Activated CD4-positive, alpha-beta T cell treated with anti-CD3 and anti-CD28 coated beads, Interleukin-2, amount 50 U/mL, for 4 hours (primary cell): ENCODE measurements around the gene OR56B4.
"Not testable (repeated sequence)": the region's sequence is repeated elsewhere in the genome, so short reads cannot be mapped to it uniquely, and the experiment has no call there.

Experiments used
- DNase-seq, 2 experiments: peaks; one replicate each; pipeline ENCODE4 v3.0.0-alpha.2; 2020

The OR56B4 gene, protein sequence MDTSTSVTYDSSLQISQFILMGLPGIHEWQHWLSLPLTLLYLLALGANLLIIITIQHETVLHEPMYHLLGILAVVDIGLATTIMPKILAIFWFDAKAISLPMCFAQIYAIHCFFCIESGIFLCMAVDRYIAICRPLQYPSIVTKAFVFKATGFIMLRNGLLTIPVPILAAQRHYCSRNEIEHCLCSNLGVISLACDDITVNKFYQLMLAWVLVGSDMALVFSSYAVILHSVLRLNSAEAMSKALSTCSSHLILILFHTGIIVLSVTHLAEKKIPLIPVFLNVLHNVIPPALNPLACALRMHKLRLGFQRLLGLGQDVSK

DNA sequence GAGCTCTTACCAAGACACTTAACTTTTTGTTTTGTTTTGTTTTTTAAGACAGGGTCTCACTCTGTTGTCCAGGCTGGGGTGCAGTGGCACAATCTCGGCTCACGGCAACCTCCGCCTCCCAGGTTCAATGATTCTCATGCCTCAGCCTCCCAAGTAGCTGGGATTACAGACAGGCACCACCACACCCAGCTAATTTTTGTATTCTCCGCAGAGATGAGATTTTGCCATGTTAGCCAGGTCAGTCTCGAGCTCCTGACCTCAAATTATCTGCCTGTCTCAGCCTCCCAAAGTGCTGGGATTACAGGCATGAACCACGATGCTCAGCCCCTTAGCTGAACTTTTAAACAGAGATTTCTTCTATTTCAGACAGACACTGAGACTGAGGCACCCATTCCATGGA, at the start of gene OR56B4:
Gene OR56B4 (plus strand): TSS at position 301 of the 400 bp plus-strand sequence. CDS start 95 bp downstream, at position 396.
- not testable (repeated sequence) for DNase-seq

DNA sequence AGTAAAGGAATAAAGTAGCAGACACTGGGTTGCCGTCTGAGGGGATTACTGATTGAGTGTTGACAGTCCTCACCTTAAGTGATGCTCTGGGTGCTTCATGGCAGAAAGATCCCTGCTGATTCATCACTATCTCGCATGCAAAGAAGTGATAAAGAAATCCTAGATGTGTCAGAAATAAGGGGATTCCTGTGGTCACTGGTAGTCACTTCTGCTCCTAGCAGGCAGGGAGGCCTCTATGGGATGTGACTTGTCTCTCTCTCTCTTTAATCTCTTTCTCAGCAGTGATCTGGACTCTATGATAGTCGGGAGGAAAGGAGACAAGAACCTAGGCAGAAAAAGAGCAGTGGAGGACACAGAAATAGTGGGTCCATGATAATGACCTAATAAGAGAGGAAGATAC, 46.0 kb upstream of the OR56B4 start:
- no peak for DNase-seq

DNA sequence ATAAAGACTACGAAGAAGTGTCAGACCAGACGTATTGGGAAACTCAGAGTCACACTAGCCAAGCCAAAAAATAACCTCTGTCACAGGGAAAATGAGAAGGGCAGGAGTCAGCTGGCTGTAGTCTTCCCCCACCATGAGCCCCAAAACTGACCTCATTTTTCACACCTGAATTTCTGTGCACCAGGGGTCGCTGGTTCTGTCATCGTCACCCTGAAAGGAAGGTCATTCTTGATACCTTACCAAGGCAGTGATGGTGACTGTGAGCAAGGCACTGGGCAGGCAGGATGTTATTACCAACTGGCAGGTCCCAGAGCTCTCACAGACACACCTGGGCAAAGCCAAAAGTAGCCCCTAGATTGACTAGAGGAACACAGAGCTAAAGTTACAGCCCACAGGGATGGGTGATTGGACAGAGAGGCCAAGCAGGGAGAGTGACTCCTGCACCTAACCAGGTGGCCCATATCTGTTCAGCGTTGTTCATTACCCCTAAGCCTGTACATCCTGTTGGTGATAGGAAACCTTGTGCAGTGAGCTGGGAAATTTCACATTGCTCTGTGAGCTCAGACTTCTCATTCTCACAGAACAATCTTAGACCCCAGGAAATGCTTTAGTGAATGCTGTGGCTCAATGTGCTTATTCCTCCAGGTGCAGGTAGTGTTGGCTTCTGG, 44.7 kb upstream of the OR56B4 start:
- DNase-seq = no peak

GRCh38 chr11:6067502-6067901, 40.0 kb upstream of the OR56B4 start:
- DNase-seq = no peak

DNA sequence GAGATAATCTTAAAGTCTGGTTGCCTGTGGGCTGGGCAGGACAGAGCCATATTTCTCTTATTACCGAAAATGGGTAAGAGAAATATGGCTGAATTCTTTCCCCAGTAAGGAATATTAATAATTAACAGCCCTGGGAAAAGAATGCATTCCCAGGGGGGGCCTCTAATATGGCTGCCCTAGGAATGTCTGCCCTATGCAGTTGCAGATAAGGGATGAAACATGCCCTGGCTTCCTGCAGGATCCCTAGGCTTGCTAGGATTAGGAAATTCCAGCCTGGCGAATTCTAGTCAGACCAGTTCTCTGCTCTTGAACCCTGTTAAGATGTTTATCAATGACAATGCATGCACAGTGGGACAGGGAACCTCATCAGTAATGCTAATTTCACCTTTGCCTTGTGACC, 31.0 kb upstream of the OR56B4 start:
- DNase-seq = not testable (repeated sequence)

GRCh38 chr11:6077723-6078122, 29.8 kb upstream of the OR56B4 start:
- no peak for DNase-seq

GRCh38 chr11:6079463-6079862, 28.0 kb upstream of the OR56B4 start:
- no peak for DNase-seq

DNA sequence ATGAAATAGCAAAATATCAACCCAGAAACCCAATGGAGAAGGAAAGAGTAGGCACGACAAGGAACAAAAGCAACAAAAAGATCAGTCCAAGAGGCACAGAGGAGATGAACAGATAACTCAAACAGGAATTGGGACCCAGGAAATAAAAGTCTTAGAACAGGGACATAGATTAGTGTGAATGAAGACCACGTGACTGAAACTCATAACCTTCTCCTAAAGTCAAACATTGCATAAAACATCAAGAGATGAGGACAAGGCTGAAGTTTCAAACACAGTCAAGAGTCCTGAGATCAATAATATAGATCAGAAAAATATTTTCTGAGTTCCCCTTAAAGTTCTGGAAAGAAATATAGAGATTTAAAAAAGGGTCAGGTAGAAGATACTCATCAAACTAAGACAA, 24.4 kb upstream of the OR56B4 start:
- no peak for DNase-seq

DNA sequence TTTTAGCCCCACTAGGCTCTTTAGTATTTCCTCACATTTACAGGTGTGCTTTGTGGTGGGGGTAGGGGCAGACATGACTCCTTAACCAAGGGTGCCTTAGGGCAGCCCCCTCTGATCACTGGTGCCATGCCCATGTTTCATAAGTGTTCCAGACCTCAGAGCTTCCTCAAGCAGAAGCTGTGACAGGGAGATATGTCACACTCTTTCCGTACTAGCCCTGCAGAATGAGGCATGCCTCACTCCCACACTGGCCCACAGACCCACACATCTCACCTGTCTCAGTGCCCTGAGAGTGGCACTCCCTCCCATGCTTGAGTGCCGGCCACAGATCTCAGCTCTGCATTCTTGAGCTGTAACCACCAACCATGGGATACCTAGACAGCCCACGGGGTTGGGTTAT, 22.9 kb upstream of the OR56B4 start:
- no peak for DNase-seq

DNA sequence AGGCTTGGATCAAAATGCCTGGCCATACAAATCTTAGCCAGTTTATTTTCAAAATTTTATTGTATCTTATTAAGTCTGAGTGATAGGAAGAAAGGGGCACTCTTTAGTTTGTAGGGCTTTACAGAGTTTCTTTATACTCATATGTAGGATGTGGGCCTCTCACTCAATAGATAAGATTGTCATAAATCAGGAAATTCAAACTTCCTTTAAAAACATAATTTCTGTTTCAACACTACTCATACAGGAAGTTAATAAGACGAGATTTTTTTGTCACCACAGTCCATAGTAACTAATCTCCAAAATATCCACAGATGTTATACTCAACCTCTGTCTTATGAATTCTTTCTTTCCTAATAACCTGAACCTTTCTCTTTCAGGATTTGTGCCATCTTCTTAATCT, 13.3 kb upstream of the OR56B4 start:
- no peak for DNase-seq

- no peak for DNase-seq
These were observed 11.7 kb upstream of the OR56B4 start for GRCh38 chr11:6095798-6096197.

DNA sequence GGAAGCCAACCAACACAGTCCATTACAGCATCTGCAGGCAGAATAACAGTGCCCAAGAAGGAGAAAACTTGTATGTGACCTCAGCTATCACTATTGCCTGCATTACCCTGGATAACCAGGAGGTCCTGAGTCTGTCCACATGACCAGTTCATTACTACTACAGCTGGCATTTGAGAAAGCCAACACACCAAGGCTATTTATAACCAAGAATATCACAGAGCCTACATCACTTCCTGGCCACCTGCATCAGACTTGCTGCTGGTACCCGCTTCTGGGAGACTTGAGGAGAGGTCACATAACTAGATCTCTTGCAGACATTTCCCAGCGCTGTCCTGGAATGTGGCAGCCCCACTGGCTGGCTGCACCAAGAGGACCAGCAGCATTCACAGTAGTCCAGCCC, 11.1 kb upstream of the OR56B4 start:
- no peak for DNase-seq

DNA sequence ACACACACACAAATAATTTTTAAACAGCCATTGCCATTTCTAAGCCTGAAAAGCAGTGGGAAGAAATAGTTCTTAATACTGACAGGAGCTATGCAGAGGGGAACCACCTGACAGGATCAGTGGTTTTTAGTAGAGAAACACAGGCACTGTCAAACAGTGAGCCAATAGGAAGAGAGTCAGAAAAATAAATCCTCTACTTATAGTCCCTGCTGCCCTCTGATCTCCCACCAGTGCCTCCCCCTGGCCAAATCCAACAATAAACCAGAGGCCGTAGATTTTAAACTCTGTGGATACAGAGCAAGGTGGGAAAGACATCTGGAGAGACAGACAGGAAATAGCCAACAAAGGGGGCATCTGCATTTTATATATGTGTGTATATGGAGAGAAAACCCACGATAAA, 7.9 kb upstream of the OR56B4 start:
- no peak for DNase-seq

- DNase-seq = no peak
These were observed 2.5 kb downstream of the OR56B4 start for GRCh38 chr11:6110011-6110410.

- no peak for DNase-seq
These were observed 4.2 kb downstream of the OR56B4 start for GRCh38 chr11:6111673-6112072.

DNA sequence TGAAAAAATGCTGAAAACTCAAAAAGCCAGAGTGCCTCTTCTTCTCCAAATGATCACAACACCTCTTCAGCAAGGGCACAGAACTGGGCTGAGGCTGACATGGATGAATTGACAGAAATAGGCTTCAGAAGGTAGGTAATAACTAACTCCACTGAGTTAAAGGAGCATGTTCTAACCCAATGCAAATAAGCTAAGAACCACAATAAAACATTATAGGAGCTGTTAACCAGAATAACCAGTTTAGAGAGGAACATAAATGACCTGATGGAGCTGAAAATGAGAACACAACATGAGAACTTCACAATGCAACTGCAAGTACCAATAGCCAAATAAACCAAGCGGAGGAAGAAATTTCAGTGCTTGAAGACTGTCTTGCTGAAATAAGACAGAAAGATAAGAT, 9.2 kb downstream of the OR56B4 start:
- DNase-seq = no peak

- DNase-seq = no peak
These were observed 16.8 kb downstream of the OR56B4 start for GRCh38 chr11:6124245-6124644.

DNA sequence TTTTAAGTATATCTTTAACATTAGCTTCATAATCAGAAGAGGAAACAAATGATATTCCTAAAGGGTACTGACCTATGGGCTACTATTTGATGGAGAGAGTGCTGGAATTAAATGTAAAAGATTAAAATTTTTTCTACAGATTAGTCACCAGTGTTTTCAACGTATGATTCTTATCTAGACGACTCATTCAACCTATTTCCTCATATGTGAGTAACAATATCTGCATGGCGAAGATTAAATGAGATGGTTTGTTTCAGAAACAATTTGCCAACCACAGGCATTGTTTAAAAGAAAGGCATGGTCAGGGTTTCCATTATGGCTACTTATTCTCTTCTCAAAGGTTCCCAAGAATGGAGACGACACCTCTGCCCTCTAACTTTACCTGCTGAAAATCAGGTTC, 20.4 kb downstream of the OR56B4 start:
- no peak for DNase-seq

DNA sequence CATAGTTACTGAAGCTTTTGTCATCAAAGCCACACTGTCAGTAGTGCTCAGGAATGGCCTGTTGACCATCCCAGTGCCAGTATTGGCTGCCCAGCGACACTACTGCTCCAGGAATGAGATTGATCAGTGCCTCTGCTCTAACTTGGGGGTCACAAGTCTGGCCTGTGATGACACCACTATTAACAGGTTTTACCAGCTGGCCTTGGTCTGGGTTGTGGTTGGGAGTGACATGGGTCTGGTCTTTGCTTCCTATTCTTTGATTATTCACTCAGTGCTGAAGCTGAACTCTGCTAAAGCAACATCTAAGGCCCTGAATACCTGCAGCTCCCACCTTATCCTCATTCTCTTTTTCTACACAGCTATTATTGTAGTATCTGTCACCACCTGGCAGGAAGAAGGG, 21.5 kb downstream of the OR56B4 start:
- no peak for DNase-seq

GRCh38 chr11:6129635-6130034, 22.2 kb downstream of the OR56B4 start:
- no peak for DNase-seq

DNA sequence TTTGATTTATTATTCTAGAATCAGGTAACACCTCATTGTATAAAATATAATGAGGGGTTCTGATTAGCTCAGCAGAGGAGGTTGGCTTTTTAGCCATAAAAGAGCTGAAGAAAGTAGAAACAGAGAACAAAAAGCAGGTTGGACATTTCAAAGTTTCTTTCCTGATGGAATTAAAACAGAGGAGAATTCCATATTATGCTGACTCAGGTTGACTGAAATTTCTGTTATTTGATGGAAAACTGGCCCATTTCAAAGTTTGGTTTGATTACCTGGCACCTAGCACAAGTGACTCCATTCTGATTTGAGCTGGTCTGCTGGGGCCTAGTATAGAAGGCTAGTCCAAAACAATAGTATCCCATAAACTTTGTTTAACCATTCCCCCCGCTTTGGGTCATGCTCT, 24.9 kb downstream of the OR56B4 start:
- no peak for DNase-seq

DNA sequence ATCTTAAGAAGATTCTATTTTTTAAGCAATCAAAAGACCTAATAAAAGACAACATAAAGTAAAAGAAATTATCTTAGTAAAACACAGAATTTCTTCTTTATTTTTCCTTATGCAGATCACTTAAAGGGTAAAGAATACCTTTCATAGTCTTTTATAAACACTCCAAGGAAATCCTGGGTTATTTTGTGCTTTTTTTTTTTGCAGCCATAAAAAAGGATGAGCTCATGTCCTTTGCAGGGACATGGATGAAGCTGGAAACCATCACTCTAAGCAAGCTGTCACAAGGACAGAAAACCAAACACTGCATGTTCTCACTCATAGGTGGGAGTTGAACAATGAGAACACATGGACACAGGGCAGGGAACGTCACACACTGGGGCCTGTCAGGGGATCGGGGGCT, 28.5 kb downstream of the OR56B4 start:
- DNase-seq = not testable (repeated sequence)

DNA sequence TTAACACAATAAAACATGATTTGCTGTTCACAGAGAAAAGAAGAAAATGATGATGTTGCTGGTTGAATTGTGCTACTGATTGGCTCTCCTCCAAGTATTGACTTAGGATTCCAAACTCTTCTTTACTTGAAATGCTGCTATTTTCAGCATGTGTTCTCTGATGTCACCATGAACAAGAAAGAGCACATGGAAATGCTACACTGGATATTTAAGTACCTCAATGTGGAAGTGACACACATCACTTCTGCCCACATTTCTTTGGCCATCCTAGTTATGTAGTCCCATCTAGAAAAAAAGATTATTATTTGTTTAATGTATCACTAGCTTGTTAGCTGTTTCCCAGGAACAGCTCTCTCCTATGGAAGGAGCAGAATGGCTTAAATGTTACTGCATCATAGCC, 35.5 kb downstream of the OR56B4 start:
- no peak for DNase-seq

GRCh38 chr11:6143737-6144136, 36.3 kb downstream of the OR56B4 start:
- DNase-seq = not testable (repeated sequence)

- no peak for DNase-seq
These were observed 43.6 kb downstream of the OR56B4 start for GRCh38 chr11:6151117-6151516.
